T-helper 1 cell (primary cell): ENCODE data around the gene RNU6-8.

Experiments used
- DNase-seq, 5 donors: peaks; one replicate each; pipeline ENCODE4 v3.0.0-alpha.2; 2012 to 2020
- total RNA-seq, 4 donors: gene quantifications; one replicate each; lab custom pipeline; 2026; lab: John Stamatoyannopoulos, UW

The RNU6-8 gene
- 0.15 to 1.8 (median 0.61) reads per million in 4 donors for total RNA-seq

- DNase-seq: peak; percentile 72 to 88 (median 84)
Measured at GRCh38 chr14:32202998-32203882, at the start of gene RNU6-8. RNU6-8 (minus strand) TSS chr14:32203269.

- DNase-seq: peak in 4 of 5 donors; percentile 12 to 62 (median 38)
Measured at GRCh38 chr14:32252030-32252670, 49.1 kb upstream of the RNU6-8 start.

- DNase-seq: no peak
Measured at GRCh38 chr14:32251530-32251929, 48.5 kb upstream of the RNU6-8 start.

- no peak for DNase-seq
Measured at GRCh38 chr14:32250681-32251080, 47.6 kb upstream of the RNU6-8 start.

GRCh38 chr14:32249780-32250179 is 46.7 kb upstream of the RNU6-8 start:
- no peak for DNase-seq

- no peak for DNase-seq
Measured at GRCh38 chr14:32249371-32249770, 46.3 kb upstream of the RNU6-8 start.

GRCh38 chr14:32246751-32247150 is 43.7 kb upstream of the RNU6-8 start:
- DNase-seq: no peak

- no peak for DNase-seq
Measured at GRCh38 chr14:32244404-32244803, 41.3 kb upstream of the RNU6-8 start.

GRCh38 chr14:32233260-32233659 is 30.2 kb upstream of the RNU6-8 start:
- DNase-seq: no peak

- no peak for DNase-seq
Measured at GRCh38 chr14:32232481-32232880, 29.4 kb upstream of the RNU6-8 start.

- DNase-seq: no peak
Measured at GRCh38 chr14:32230695-32231280, 27.7 kb upstream of the RNU6-8 start.

GRCh38 chr14:32230181-32230580 is 27.1 kb upstream of the RNU6-8 start:
- no peak for DNase-seq

- no peak for DNase-seq
Measured at GRCh38 chr14:32226056-32226455, 23.0 kb upstream of the RNU6-8 start.

GRCh38 chr14:32225378-32225920 is 22.4 kb upstream of the RNU6-8 start:
- no peak for DNase-seq

- no peak for DNase-seq
Measured at GRCh38 chr14:32224737-32225377, 21.8 kb upstream of the RNU6-8 start.

- DNase-seq: no peak
Measured at GRCh38 chr14:32217301-32217700, 14.2 kb upstream of the RNU6-8 start.

- DNase-seq: no peak
Measured at GRCh38 chr14:32212833-32213232, 9.8 kb upstream of the RNU6-8 start.

- no peak for DNase-seq
Measured at GRCh38 chr14:32211068-32211404, 8.0 kb upstream of the RNU6-8 start.

GRCh38 chr14:32209471-32209870 is 6.4 kb upstream of the RNU6-8 start:
- no peak for DNase-seq

GRCh38 chr14:32208490-32208889 is 5.4 kb upstream of the RNU6-8 start:
- DNase-seq: no peak

- no peak for DNase-seq
Measured at GRCh38 chr14:32206552-32206951, 3.5 kb upstream of the RNU6-8 start.

GRCh38 chr14:32205984-32206383 is 2.9 kb upstream of the RNU6-8 start:
- no peak for DNase-seq

GRCh38 chr14:32205554-32205953 is 2.5 kb upstream of the RNU6-8 start:
- DNase-seq: no peak
